Lung (tissue), 12 donors: ENCODE results near the gene PRKCA. TPM values are rescaled to one million over a fixed set of nuclear protein-coding genes. Genes with fewer than 3 reads are reported as not detected.

Experiments used
- ATAC-seq: fragments of 200-7000 bp; cut with Tn5 transposase; one replicate; pipeline ENCODE4 v1.9.1; 2020; ENCODE audit warnings: moderate number of reproducible peaks; ENCODE audit not compliant: insufficient read depth, low FRiP score
- DNase-seq, 3 donors: peaks; one replicate each; pipeline ENCODE4 v3.0.0-alpha.2; 2013 to 2017
- H3K27ac ChIP-seq, 2 donors: one replicate each; pipeline ENCODE4 v1.5.1; 2013; ENCODE audit warnings: mild to moderate bottlenecking in 2 of 2, moderate library complexity in 2 of 2, control low read depth in 1 of 2, inconsistent platforms in 1 of 2, low read depth in 1 of 2, low read length in 1 of 2
- H3K27me3 ChIP-seq, 3 donors: one replicate each; pipeline ENCODE4 v1.5.1; 2013; ENCODE audit warnings: low read length in 2 of 3; ENCODE audit not compliant: control insufficient read depth in 3 of 3, insufficient read depth in 3 of 3
- H3K36me3 ChIP-seq, 4 donors: one replicate each; pipeline ENCODE4 v1.5.1; 2013; ENCODE audit warnings: low read length in 4 of 4, mild to moderate bottlenecking in 1 of 4, moderate library complexity in 1 of 4; ENCODE audit not compliant: control insufficient read depth in 4 of 4, insufficient read depth in 4 of 4
- H3K4me1 ChIP-seq, 5 donors: one replicate each; pipeline ENCODE4 v1.5.1; 2013; ENCODE audit warnings: low read length in 5 of 5, mild to moderate bottlenecking in 2 of 5, moderate library complexity in 1 of 5; ENCODE audit not compliant: control insufficient read depth in 5 of 5, insufficient read depth in 5 of 5
- H3K4me3 ChIP-seq: one replicate; pipeline ENCODE4 v1.5.1; 2013; ENCODE audit warnings: mild to moderate bottlenecking, control low read depth, moderate library complexity
- H3K9ac ChIP-seq, 2 donors: one replicate each; pipeline ENCODE4 v1.5.1; 2013; ENCODE audit warnings: low read length in 2 of 2, control low read depth in 1 of 2; ENCODE audit not compliant: insufficient read depth in 1 of 2
- H3K9me3 ChIP-seq, 4 donors: one replicate each; pipeline ENCODE4 v1.5.1; 2013; ENCODE audit warnings: low read length in 3 of 4, mild to moderate bottlenecking in 1 of 4, moderate library complexity in 1 of 4; ENCODE audit not compliant: control insufficient read depth in 4 of 4, insufficient read depth in 3 of 4
- CTCF ChIP-seq: IDR thresholded peaks from 2 replicates; pipeline ENCODE4 v1.5.1; 2012; ENCODE audit warnings: mild to moderate bottlenecking; ENCODE audit errors: control extremely low read depth, extremely low read depth
- WGBS, 2 donors: extraction: QIAGEN DNeasy Blood & Tissue Kit; methylation state at CpG; one replicate each; pipeline ENCODE4 v1.1.7; 2013; 5-methylcytosine and 5-hydroxymethylcytosine counted together
- polyA plus RNA-seq, 2 donors: library from polyadenylated mRNA; stranded (reverse); fragments of 200-250 nt; gene quantifications; one replicate each; pipeline ENCODE4 v1.2.1, GENCODE V29; 2013
- total RNA-seq, 2 donors: library from RNA; depleted of rRNA in 1 of 2; stranded (reverse); fragments of >200 nt in 1 of 2; gene quantifications; one replicate each; pipeline ENCODE4 v1.2.1, GENCODE V29; 2014 to 2021
- donor health status: control.
- donor health status: control.
- donor health status: Bipolar disorder and iron deficiency.
- donor health status: healthy.
- donor health status: DM: yes; HTN: yes; CAD: no.

PRKCA gene
- total and polyA plus RNA-seq, 4 donors: 3.4 to 34.8 (median 13.8) TPM

GRCh38 chr17:66507103-66507923 is 204.9 kb downstream of the PRKCA start:
- ATAC-seq (peak; percentile 42), DNase-seq (peak in 1 of 3 donors; percentile 41)
- Histone ChIP-seq H3K27me3 (no peaks in the 10 kb centered on the region), H3K36me3 (no peaks in the 10 kb centered on the region), H3K9ac (no peak overlapping the region), H3K4me3 (no peak overlapping the region), H3K9me3 (no peaks in the 10 kb centered on the region), H3K4me1 (peaks cover 0 to 7% (median 6%) of the 10 kb centered on the region in 5 donors), H3K27ac (no peak overlapping the region)
- 59 to 75% methylated on average over 7 of the region's 7 CpGs for WGBS, 2 donors
- TF ChIP-seq CTCF: no peak

- TF ChIP-seq CTCF: no peak
- Histone ChIP-seq H3K36me3 (no peaks in the 10 kb centered on the region), H3K27ac (no peak overlapping the region), H3K9me3 (no peaks in the 10 kb centered on the region), H3K9ac (no peak overlapping the region), H3K4me3 (no peak overlapping the region), H3K27me3 (no peaks in the 10 kb centered on the region), H3K4me1 (peaks cover 0 to 7% (median 3%) of the 10 kb centered on the region in 5 donors)
- ATAC-seq (no peak), DNase-seq (no peak)
- WGBS, 2 donors: 78 to 90% methylated on average over 10 of the region's 10 CpGs
Observed at GRCh38 chr17:66507982-66508760, 205.8 kb downstream of the PRKCA start.

- 58 to 74% methylated on average over 8 of the region's 8 CpGs for WGBS, 2 donors
- TF ChIP-seq CTCF: no peak
- ATAC-seq (peak; percentile 48), DNase-seq (peak in 2 of 3 donors; percentile 25 to 63)
- Histone ChIP-seq H3K27ac (no peak overlapping the region), H3K9ac (no peak overlapping the region), H3K36me3 (no peaks in the 10 kb centered on the region), H3K4me3 (no peak overlapping the region), H3K9me3 (no peaks in the 10 kb centered on the region), H3K27me3 (no peaks in the 10 kb centered on the region), H3K4me1 (peaks cover 0 to 7% (median 0%) of the 10 kb centered on the region in 5 donors)
Observed at GRCh38 chr17:66508896-66509844, 206.8 kb downstream of the PRKCA start.
